K562 (cell line): Measurements from ENCODE around the gene DHX58.

Experiments
- CTCF ChIP-seq, 3 experiments: IDR thresholded peaks in 2 of 3; conservative IDR thresholded peaks in 1 of 3; 2 replicates each; pipeline ENCODE4 v1.5.1; 2011 to 2012; ENCODE audit warnings: low read length in 3 of 3, mild to moderate bottlenecking in 3 of 3, control low read depth in 2 of 3, improper control_type of control experiment in 1 of 3, inconsistent platforms in 1 of 3, low read depth in 1 of 3, mixed read lengths in 1 of 3, moderate library complexity in 1 of 3; ENCODE audit not compliant: insufficient read depth in 2 of 3
- EGR1 ChIP-seq: fragments of 450-650 bp; conservative IDR thresholded peaks from 2 replicates; pipeline ENCODE4 v1.6.1; 2017; ENCODE audit warnings: mild to moderate bottlenecking
- FOXA1 ChIP-seq: fragments of 450-650 bp; IDR thresholded peaks from 2 replicates; pipeline ENCODE4 v1.6.1; 2016; ENCODE audit warnings: mild to moderate bottlenecking, borderline replicate concordance
- NEUROD1 ChIP-seq: fragments of 150-350 bp; IDR thresholded peaks from 2 replicates; pipeline ENCODE4 v1.6.1; 2014; ENCODE audit warnings: borderline replicate concordance, low read length, low read depth; ENCODE audit not compliant: partially characterized antibody
- PHF20 ChIP-seq: fragments of 450-650 bp; IDR thresholded peaks from 2 replicates; pipeline ENCODE4 v1.6.1; 2018; ENCODE audit not compliant: partially characterized antibody
- SREBF2 ChIP-seq: sonication (generic); formaldehyde crosslinking; IDR thresholded peaks from 2 replicates; pipeline ENCODE4 v1.4.0; 2020; ENCODE audit warnings: mild to moderate bottlenecking, missing genetic modification reagents

GRCh38 chr17:42146911-42147607 is 34.5 kb upstream of the DHX58 start:
- TF ChIP-seq FOXA1 (no peak), NEUROD1 (no peak), EGR1 (no peak), SREBF2 (CRISPR knock-in tag) (no peak), CTCF (IDR thresholded peaks at IDR 0.05 in 2 of 3, conservative IDR thresholded peaks at IDR 0.05 in 1 of 3; ENCODE audit: insufficient read depth in 2 of 3, low read depth in 1 of 3, low read length in 3 of 3) (no peak), PHF20 (no peak)
